Activated CD4-positive, alpha-beta T cell treated with anti-CD3 and anti-CD28 coated beads, Interleukin-2, amount 50 U/mL, for 48 hours (primary cell): Measurements from ENCODE around the gene MS4A15.
"Not testable (repeated sequence)": the region's sequence is repeated elsewhere in the genome, so short reads cannot be mapped to it uniquely, and the experiment has no call there.

Experiments
- DNase-seq, 2 experiments: peaks; one replicate each; pipeline ENCODE4 v3.0.0-alpha.2; 2020

Gene MS4A15

GRCh38 chr11:60810569-60810968 lies 53.9 kb downstream of the MS4A15 start:
- no peak for DNase-seq

- no peak for DNase-seq
Measured at GRCh38 chr11:60813324-60813723, 56.7 kb downstream of the MS4A15 start.

- no peak for DNase-seq
Measured at GRCh38 chr11:60814112-60814511, 57.4 kb downstream of the MS4A15 start.

GRCh38 chr11:60816590-60817157 lies 60.0 kb downstream of the MS4A15 start:
- no peak for DNase-seq

GRCh38 chr11:60818057-60818456 lies 61.4 kb downstream of the MS4A15 start:
- no peak for DNase-seq

GRCh38 chr11:60821827-60822599 lies 65.3 kb downstream of the MS4A15 start:
- DNase-seq, result no peak

- not testable (repeated sequence) for DNase-seq
Measured at GRCh38 chr11:60823745-60824306, 67.2 kb downstream of the MS4A15 start.

GRCh38 chr11:60825118-60825517 lies 68.5 kb downstream of the MS4A15 start:
- DNase-seq, result no peak

- no peak for DNase-seq
Measured at GRCh38 chr11:60825790-60826189, 69.1 kb downstream of the MS4A15 start.
